Umbilical cord (tissue), 2 donors: ENCODE results near the gene PDK2. TPM values are rescaled to one million over a fixed set of nuclear protein-coding genes. Genes with fewer than 3 reads are reported as not detected.

Experiments
- DNase-seq: peaks from one replicate; pipeline ENCODE4 v3.0.0-alpha.2; 2015; ENCODE audit warnings: low spot score
- total RNA-seq: library from RNA; depleted of rRNA; stranded (reverse); fragments of >200 nt; gene quantifications from one replicate; pipeline ENCODE4 v1.2.3, GENCODE V29; 2014; ENCODE audit warnings: low replicate concordance; ENCODE audit not compliant: insufficient read depth

PDK2 gene
- total RNA-seq, 1 donor from 2014 or later: 37.6 TPM

GRCh38 chr17:50149091-50149416 lies 53.9 kb downstream of the PDK2 start:
- DNase-seq: no peak

- DNase-seq: peak; percentile 52
Measured at GRCh38 chr17:50149417-50150353, 54.5 kb downstream of the PDK2 start.

- no peak for DNase-seq
Measured at GRCh38 chr17:50150354-50151040, 55.3 kb downstream of the PDK2 start, which contains the start of gene PPP1R9B. Gene PPP1R9B, minus strand, starts transcription at chr17:50150677. Its CDS starts 164 bp downstream, at chr17:50150513.

GRCh38 chr17:50151041-50151936 lies 56.1 kb downstream of the PDK2 start:
- DNase-seq: peak; percentile 93

- DNase-seq: peak; percentile 97
Measured at GRCh38 chr17:50151937-50152547, 56.9 kb downstream of the PDK2 start.

GRCh38 chr17:50152736-50153135 lies 57.6 kb downstream of the PDK2 start:
- DNase-seq: no peak

GRCh38 chr17:50153650-50154575 lies 58.8 kb downstream of the PDK2 start:
- DNase-seq: no peak

- DNase-seq: no peak
Measured at GRCh38 chr17:50154604-50155003, 59.5 kb downstream of the PDK2 start.

- DNase-seq: peak; percentile 95
Measured at GRCh38 chr17:50155115-50155819, 60.1 kb downstream of the PDK2 start.

GRCh38 chr17:50157891-50158290 lies 62.7 kb downstream of the PDK2 start:
- DNase-seq: no peak

GRCh38 chr17:50161023-50161910 lies 66.1 kb downstream of the PDK2 start:
- DNase-seq: peak; percentile 95

Other genes starting within 250 kb of the PDK2 start
- not detected for gene TAC4, start 247.3 kb upstream of the PDK2 start, total RNA-seq
- 1.7 TPM for gene DLX4, start 126.2 kb upstream of the PDK2 start, total RNA-seq
- 0.72 TPM for gene DLX3, start 100.1 kb upstream of the PDK2 start, total RNA-seq
- gene ITGA3, start 39.2 kb upstream of the PDK2 start, total RNA-seq: 36.8 TPM
- 5.5 TPM for gene SAMD14, start 34.8 kb downstream of the PDK2 start, total RNA-seq
- 14.2 TPM for gene PPP1R9B, start 55.3 kb downstream of the PDK2 start, total RNA-seq
- 31.3 TPM for gene SGCA, start 70.7 kb downstream of the PDK2 start, total RNA-seq
- gene COL1A1, start 106.3 kb downstream of the PDK2 start, total RNA-seq: 6,804 TPM
- not detected for gene TMEM92, start 179.1 kb downstream of the PDK2 start, total RNA-seq